ENCODE data around the gene PARP1. TPM values are rescaled to one million over a fixed set of nuclear protein-coding genes. Genes with fewer than 3 reads are reported as not detected.

PARP1 gene
- total RNA-seq, 3 donors from 2014 or later (not counting 1 experiment from before 2014, with no cell fraction given), result 62.0 to 81.5 (median 77.0) TPM

GRCh38 chr1:226411619-226412018 lies 3.7 kb upstream of the PARP1 start:
- Mint-ChIP-seq H3K27me3 (ENCODE audit: low read depth in 2 of 2) (no peaks in the 10 kb centered on the region), H3K36me3 (no peaks in the 10 kb centered on the region), H3K27ac (no peak overlapping the region), H3K4me3 (no peak overlapping the region), H3K9me3 (no peaks in the 10 kb centered on the region), H3K4me1 (peaks cover 19 to 20% of the 10 kb centered on the region in 2 donors)
- DNase-seq (no peak), ATAC-seq (no peak)
- intact Hi-C loops (cut with micrococcal nuclease), result no loop called here
- TF ChIP-seq, protein P1, sequence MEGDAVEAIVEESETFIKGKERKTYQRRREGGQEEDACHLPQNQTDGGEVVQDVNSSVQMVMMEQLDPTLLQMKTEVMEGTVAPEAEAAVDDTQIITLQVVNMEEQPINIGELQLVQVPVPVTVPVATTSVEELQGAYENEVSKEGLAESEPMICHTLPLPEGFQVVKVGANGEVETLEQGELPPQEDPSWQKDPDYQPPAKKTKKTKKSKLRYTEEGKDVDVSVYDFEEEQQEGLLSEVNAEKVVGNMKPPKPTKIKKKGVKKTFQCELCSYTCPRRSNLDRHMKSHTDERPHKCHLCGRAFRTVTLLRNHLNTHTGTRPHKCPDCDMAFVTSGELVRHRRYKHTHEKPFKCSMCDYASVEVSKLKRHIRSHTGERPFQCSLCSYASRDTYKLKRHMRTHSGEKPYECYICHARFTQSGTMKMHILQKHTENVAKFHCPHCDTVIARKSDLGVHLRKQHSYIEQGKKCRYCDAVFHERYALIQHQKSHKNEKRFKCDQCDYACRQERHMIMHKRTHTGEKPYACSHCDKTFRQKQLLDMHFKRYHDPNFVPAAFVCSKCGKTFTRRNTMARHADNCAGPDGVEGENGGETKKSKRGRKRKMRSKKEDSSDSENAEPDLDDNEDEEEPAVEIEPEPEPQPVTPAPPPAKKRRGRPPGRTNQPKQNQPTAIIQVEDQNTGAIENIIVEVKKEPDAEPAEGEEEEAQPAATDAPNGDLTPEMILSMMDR (IDR thresholded peaks at IDR 0.05), result no peak
- WGBS (ENCODE audit: insufficient coverage), result 78% methylated on average over 5 of the region's 5 CpGs
- H3K9me3 ChIP-seq (ENCODE audit: control insufficient read depth, insufficient read depth, low read length), result no peaks in the 10 kb centered on the region
- no peak overlapping the region for H3K27ac ChIP-seq (ENCODE audit: low read length)
- H3K4me3 ChIP-seq (ENCODE audit: low read length), result no peak overlapping the region
- no peaks in the 10 kb centered on the region for H3K27me3 ChIP-seq (ENCODE audit: control insufficient read depth, insufficient read depth, low read length)
- H3K4me1 ChIP-seq (ENCODE audit: control insufficient read depth, insufficient read depth, low read length), result peaks cover 12% of the 10 kb centered on the region
- no peaks in the 10 kb centered on the region for H3K36me3 ChIP-seq (ENCODE audit: control insufficient read depth, insufficient read depth, low read length)

DNA sequence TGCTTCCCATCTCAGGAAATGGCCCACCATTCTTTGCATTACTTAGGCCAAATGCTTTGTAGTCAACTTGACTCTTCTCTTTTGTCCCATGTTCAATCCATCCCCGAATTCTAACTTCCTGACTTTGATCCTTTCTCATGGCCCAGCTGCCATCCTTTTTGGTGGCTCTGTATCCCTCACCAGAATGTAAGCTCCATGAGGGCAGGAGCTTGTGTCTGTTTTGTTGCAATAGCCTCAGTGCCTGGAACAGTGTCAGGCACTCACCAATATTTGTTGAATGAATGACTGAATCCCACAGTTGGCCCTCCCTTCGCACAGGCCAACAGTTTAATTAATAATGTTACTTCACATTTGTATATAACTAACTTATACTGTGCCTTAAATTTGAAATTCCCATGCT lies 3.1 kb upstream of the PARP1 start:
- Histone ChIP-seq H3K27me3 (ENCODE audit: control insufficient read depth, insufficient read depth, low read length) (no peaks in the 10 kb centered on the region), H3K36me3 (ENCODE audit: control insufficient read depth, insufficient read depth, low read length) (no peaks in the 10 kb centered on the region), H3K9me3 (ENCODE audit: control insufficient read depth, insufficient read depth, low read length) (no peaks in the 10 kb centered on the region), H3K4me3 (ENCODE audit: low read length) (no peak overlapping the region), H3K27ac (ENCODE audit: low read length) (no peak overlapping the region), H3K4me1 (ENCODE audit: control insufficient read depth, insufficient read depth, low read length) (peaks cover 18% of the 10 kb centered on the region)
- no peaks in the 10 kb centered on the region for H3K27me3 Mint-ChIP-seq (ENCODE audit: low read depth in 2 of 2)
- no peaks in the 10 kb centered on the region for H3K9me3 Mint-ChIP-seq
- TF ChIP-seq, protein P1 (IDR thresholded peaks at IDR 0.05), result no peak
- DNase-seq, result no peak
- H3K36me3 Mint-ChIP-seq, result no peaks in the 10 kb centered on the region
- H3K4me3 Mint-ChIP-seq, result no peak overlapping the region
- intact Hi-C loops (cut with micrococcal nuclease), result no loop called here
- H3K27ac Mint-ChIP-seq, result no peak overlapping the region
- 90% methylated on average over 2 of the region's 2 CpGs for WGBS (ENCODE audit: insufficient coverage)
- ATAC-seq, result no peak
- H3K4me1 Mint-ChIP-seq, result peaks cover 26 to 27% of the 10 kb centered on the region in 2 donors

GRCh38 chr1:226409392-226409791 lies 1.5 kb upstream of the PARP1 start:
- ATAC-seq (no peak), DNase-seq (no peak)
- Mint-ChIP-seq H3K9me3 (no peaks in the 10 kb centered on the region), H3K4me1 (peaks cover 39 to 41% of the 10 kb centered on the region in 2 donors), H3K27ac (peak overlapping the region; percentile 92 to 95), H3K36me3 (no peaks in the 10 kb centered on the region), H3K27me3 (ENCODE audit: low read depth in 2 of 2) (no peaks in the 10 kb centered on the region), H3K4me3 (no peak overlapping the region)
- TF ChIP-seq, protein P1 (IDR thresholded peaks at IDR 0.05), result no peak
- peaks cover 32% of the 10 kb centered on the region for H3K4me1 ChIP-seq (ENCODE audit: control insufficient read depth, insufficient read depth, low read length)
- no peaks in the 10 kb centered on the region for H3K27me3 ChIP-seq (ENCODE audit: control insufficient read depth, insufficient read depth, low read length)
- intact Hi-C loops (cut with micrococcal nuclease), result loop anchor here (5.0 to 10.0 kb wide), 3 partner anchors 225 to 528 kb away; partner anchors contain the start of gene ACBD3
- H3K9me3 ChIP-seq (ENCODE audit: control insufficient read depth, insufficient read depth, low read length), result no peaks in the 10 kb centered on the region
- no peaks in the 10 kb centered on the region for H3K36me3 ChIP-seq (ENCODE audit: control insufficient read depth, insufficient read depth, low read length)
- no peak overlapping the region for H3K4me3 ChIP-seq (ENCODE audit: low read length)
- 97% methylated on average over 4 of the region's 4 CpGs for WGBS (ENCODE audit: insufficient coverage)
- no peak overlapping the region for H3K27ac ChIP-seq (ENCODE audit: low read length)
